DND-41 (cell line): Measurements from ENCODE around the gene HLA-DPB1.

Source experiments
- CTCF ChIP-seq: IDR thresholded peaks from 2 replicates; pipeline ENCODE4 v1.5.1; 2012; ENCODE audit warnings: borderline replicate concordance, low read length, moderate library complexity, mild to moderate bottlenecking; ENCODE audit not compliant: poor library complexity, severe bottlenecking; ENCODE audit errors: extremely low read depth
- EZH2 ChIP-seq: IDR thresholded peaks from 3 replicates; pipeline ENCODE4 v1.6.1; 2012; ENCODE audit warnings: borderline replicate concordance, low read depth, mild to moderate bottlenecking, moderate library complexity, low read length, inconsistent platforms; ENCODE audit not compliant: severe bottlenecking

DNA sequence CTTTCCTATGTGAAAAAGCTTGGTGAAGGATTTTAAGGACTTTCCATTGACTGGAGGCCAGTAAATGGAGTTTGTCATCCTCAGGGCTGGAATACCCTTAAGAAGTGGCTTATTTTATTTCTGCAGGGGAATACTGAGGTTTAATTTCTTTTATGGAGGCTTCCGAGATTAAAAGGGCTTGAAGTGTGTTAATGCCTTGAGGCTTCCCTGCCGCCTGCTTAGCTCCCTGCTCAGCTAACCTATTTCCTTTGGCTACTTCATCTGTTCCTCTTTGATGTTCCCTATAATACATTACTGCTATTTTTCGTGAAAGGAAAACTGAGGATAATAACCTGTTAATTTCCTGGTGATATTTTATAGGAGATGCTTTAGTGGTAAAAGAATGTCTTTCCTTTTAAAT, 44.2 kb downstream of the HLA-DPB1 start:
- TF ChIP-seq CTCF (no peak), EZH2 (no peak)
